ENCODE measurements around the gene CSMD2. TPM values are rescaled to one million over a fixed set of nuclear protein-coding genes. Genes with fewer than 3 reads are reported as not detected.

CSMD2 gene
- total RNA-seq, 2 experiments from 2014 or later: not detected

- Histone ChIP-seq H3K79me2 (ENCODE audit: insufficient read depth, low read depth, low read length) (no peaks in the 10 kb centered on the region), H3K4me1 (ENCODE audit: insufficient read depth, low read length, poor library complexity, severe bottlenecking) (no peaks in the 10 kb centered on the region), H3K4me2 (ENCODE audit: low read length) (no peak overlapping the region), H2AFZ (ENCODE audit: low read length) (no peak overlapping the region), H3K36me3 (ENCODE audit: insufficient read depth, low read length) (no peaks in the 10 kb centered on the region), H4K20me1 (ENCODE audit: insufficient read depth, low read length) (no peaks in the 10 kb centered on the region), H3K27ac (ENCODE audit: low read depth, low read length, poor library complexity, severe bottlenecking) (no peak overlapping the region), H3K4me3 (ENCODE audit: low read depth, low read length, poor library complexity, severe bottlenecking) (no peak overlapping the region), H3K9me3 (ENCODE audit: low read length) (no peaks in the 10 kb centered on the region), H3K9me2 (ENCODE audit: insufficient read depth, low read length) (no peaks in the 10 kb centered on the region)
- intact Hi-C loops (cut with micrococcal nuclease; ENCODE audit: unreplicated experiment): no loop called here
- CTCF ChIA-PET (ENCODE audit: unreplicated experiment): no interaction called here
- POLR2A ChIA-PET: no interaction called here
- no peak for DNase-seq (ENCODE audit: low spot score)
- no TSS peak for BruUV-seq (replicated peaks)
- TF ChIP-seq EZH2phosphoT487 (IDR thresholded peaks at IDR 0.05; ENCODE audit: borderline replicate concordance, low read depth, low read length) (no peak), CTCF (conservative IDR thresholded peaks at IDR 0.05; ENCODE audit: low read length) (no peak)
These were observed 442 bp upstream of the CSMD2 start for GRCh38 chr1:34165422-34165921.

- no peaks in the 10 kb centered on the region for H3K79me2 ChIP-seq (ENCODE audit: insufficient read depth, low read depth, low read length)
- no peak overlapping the region for H3K4me3 ChIP-seq (ENCODE audit: low read depth, low read length, poor library complexity, severe bottlenecking)
- no peak for DNase-seq (ENCODE audit: low spot score)
- H3K4me2 ChIP-seq (ENCODE audit: low read length): no peak overlapping the region
- H4K20me1 ChIP-seq (ENCODE audit: insufficient read depth, low read length): no peaks in the 10 kb centered on the region
- POLR2A ChIA-PET: no interaction called here
- no peaks in the 10 kb centered on the region for H3K4me1 ChIP-seq (ENCODE audit: insufficient read depth, low read length, poor library complexity, severe bottlenecking)
- no peaks in the 10 kb centered on the region for H3K9me3 ChIP-seq (ENCODE audit: low read length)
- H3K27ac ChIP-seq (ENCODE audit: low read depth, low read length, poor library complexity, severe bottlenecking): no peak overlapping the region
- H2AFZ ChIP-seq (ENCODE audit: low read length): no peak overlapping the region
- BruUV-seq (replicated peaks): no TSS peak
- TF ChIP-seq EZH2phosphoT487 (IDR thresholded peaks at IDR 0.05; ENCODE audit: borderline replicate concordance, low read depth, low read length): no peak
- TF ChIP-seq CTCF (conservative IDR thresholded peaks at IDR 0.05; ENCODE audit: low read length): no peak
- H3K9me2 ChIP-seq (ENCODE audit: insufficient read depth, low read length): no peaks in the 10 kb centered on the region
- CTCF ChIA-PET (ENCODE audit: unreplicated experiment): no interaction called here
- H3K36me3 ChIP-seq (ENCODE audit: insufficient read depth, low read length): no peaks in the 10 kb centered on the region
- intact Hi-C loops (cut with micrococcal nuclease; ENCODE audit: unreplicated experiment): no loop called here
These were observed 968 bp downstream of the CSMD2 start for GRCh38 chr1:34163792-34164731.
